GM19099 (cell line): ENCODE data around the gene PIP5K1A.
A peak's percentile ranks its signal among the peaks of the same experiment; 100 is the strongest.

Experiments used
- POLR2A ChIP-seq: IDR thresholded peaks from 3 replicates; pipeline ENCODE4 v1.6.1; 2011; ENCODE audit warnings: low read depth; ENCODE audit not compliant: insufficient read length; ENCODE audit errors: extremely low read depth

Gene PIP5K1A

GRCh38 chr1:151290709-151291303 lies 92.5 kb downstream of the PIP5K1A start:
- peak; percentile 19 for TF ChIP-seq POLR2A

GRCh38 chr1:151292207-151293030 lies 94.1 kb downstream of the PIP5K1A start:
- TF ChIP-seq POLR2A: no peak

GRCh38 chr1:151293093-151293492 lies 94.7 kb downstream of the PIP5K1A start:
- no peak for TF ChIP-seq POLR2A

- no peak for TF ChIP-seq POLR2A
Observed at GRCh38 chr1:151294742-151295462, 96.5 kb downstream of the PIP5K1A start.
